Muscle of back (tissue), 11 donors: ENCODE data around the gene ERBB4. TPM values are rescaled to one million over a fixed set of nuclear protein-coding genes. Genes with fewer than 3 reads are reported as not detected.
A peak's percentile ranks its signal among the peaks of the same experiment; 100 is the strongest.

Source experiments
- DNase-seq, 3 donors: peaks; one replicate each; pipeline versions ENCODE4 v3.0.0 to v3.0.0-alpha.2; 2013
- polyA plus RNA-seq, 10 donors: library from polyadenylated mRNA; unstranded; fragments of 120-200 nt; gene quantifications; one replicate each; pipeline ENCODE4 v1.2.1, GENCODE V29; 2013; ENCODE audit not compliant: insufficient read length in 10 of 10

Gene ERBB4
- polyA plus RNA-seq, 10 donors = 4.4 to 12.2 (median 8.8) TPM

GRCh38 chr2:211477537-211478275 lies 1060.9 kb downstream of the ERBB4 start:
- DNase-seq = no peak

- no peak for DNase-seq
These were observed 1065.5 kb downstream of the ERBB4 start for GRCh38 chr2:211473116-211473515.

GRCh38 chr2:211469664-211470059 lies 1068.9 kb downstream of the ERBB4 start:
- DNase-seq = no peak

- DNase-seq = no peak
These were observed 1069.5 kb downstream of the ERBB4 start for GRCh38 chr2:211468877-211469663.

GRCh38 chr2:211468217-211468616 lies 1070.4 kb downstream of the ERBB4 start:
- DNase-seq = no peak

GRCh38 chr2:211463397-211463796 lies 1075.2 kb downstream of the ERBB4 start:
- DNase-seq = no peak

GRCh38 chr2:211458974-211459373 lies 1079.6 kb downstream of the ERBB4 start:
- no peak for DNase-seq

- DNase-seq = no peak
These were observed 1081.3 kb downstream of the ERBB4 start for GRCh38 chr2:211457325-211457724.

GRCh38 chr2:211455216-211455841 lies 1083.3 kb downstream of the ERBB4 start:
- DNase-seq = peak; percentile 33 to 76 (median 73)

GRCh38 chr2:211454679-211455078 lies 1083.9 kb downstream of the ERBB4 start:
- DNase-seq = no peak

GRCh38 chr2:211453311-211453887 lies 1085.2 kb downstream of the ERBB4 start:
- DNase-seq = no peak

- DNase-seq = no peak
These were observed 1087.0 kb downstream of the ERBB4 start for GRCh38 chr2:211451642-211452041.

GRCh38 chr2:211449819-211450218 lies 1088.8 kb downstream of the ERBB4 start:
- DNase-seq = no peak

- DNase-seq = no peak
These were observed 1091.1 kb downstream of the ERBB4 start for GRCh38 chr2:211447548-211447947.

GRCh38 chr2:211440107-211440506 lies 1098.5 kb downstream of the ERBB4 start:
- no peak for DNase-seq

GRCh38 chr2:211439011-211439410 lies 1099.6 kb downstream of the ERBB4 start:
- DNase-seq = no peak

- peak in 1 of 3 donors; percentile 5 for DNase-seq
These were observed 1101.2 kb downstream of the ERBB4 start for GRCh38 chr2:211437396-211437795.

- DNase-seq = no peak
These were observed 1102.4 kb downstream of the ERBB4 start for GRCh38 chr2:211436182-211436581.

- no peak for DNase-seq
These were observed 1103.3 kb downstream of the ERBB4 start for GRCh38 chr2:211435331-211435730.

- DNase-seq = no peak
These were observed 1103.8 kb downstream of the ERBB4 start for GRCh38 chr2:211434773-211435172.

GRCh38 chr2:211429256-211429920 lies 1109.2 kb downstream of the ERBB4 start:
- DNase-seq = no peak

- DNase-seq = no peak
These were observed 1112.4 kb downstream of the ERBB4 start for GRCh38 chr2:211426240-211426639.
